Measurements from ENCODE around the gene SOAT2.
"Not testable (repeated sequence)": the region's sequence is repeated elsewhere in the genome, so short reads cannot be mapped to it uniquely, and the experiment has no call there.

SOAT2 gene

GRCh38 chr12:53090554-53090953 is 12.7 kb upstream of the SOAT2 start:
- no peak for DNase-seq

GRCh38 chr12:53091756-53092155 is 11.5 kb upstream of the SOAT2 start:
- DNase-seq = no peak

GRCh38 chr12:53093777-53094393 is 9.4 kb upstream of the SOAT2 start:
- DNase-seq = no peak

GRCh38 chr12:53094394-53094787 is 8.9 kb upstream of the SOAT2 start:
- no peak for DNase-seq

- not testable (repeated sequence) for DNase-seq
These were observed 8.3 kb upstream of the SOAT2 start for GRCh38 chr12:53094796-53095595.

- DNase-seq = not testable (repeated sequence)
These were observed 7.7 kb upstream of the SOAT2 start for GRCh38 chr12:53095596-53095895.

GRCh38 chr12:53096089-53096741 is 7.1 kb upstream of the SOAT2 start:
- no peak for DNase-seq

GRCh38 chr12:53096759-53097158 is 6.5 kb upstream of the SOAT2 start:
- no peak for DNase-seq

GRCh38 chr12:53097207-53097563 is 6.1 kb upstream of the SOAT2 start:
- DNase-seq = no peak

- no peak for DNase-seq
These were observed 5.5 kb upstream of the SOAT2 start, which contains the start of gene IGFBP6 for GRCh38 chr12:53097564-53098353. TSS of gene IGFBP6 (plus strand) at chr12:53097667. CDS start at chr12:53097718, 51 bp downstream.

GRCh38 chr12:53098354-53098981 is 4.8 kb upstream of the SOAT2 start:
- DNase-seq = no peak

GRCh38 chr12:53099071-53099882 is 4.0 kb upstream of the SOAT2 start:
- DNase-seq = no peak

GRCh38 chr12:53100466-53101151 is 2.7 kb upstream of the SOAT2 start:
- no peak for DNase-seq

GRCh38 chr12:53101266-53101665 is 2.0 kb upstream of the SOAT2 start:
- DNase-seq = no peak

GRCh38 chr12:53101931-53102781 is 1.1 kb upstream of the SOAT2 start:
- no peak for DNase-seq

GRCh38 chr12:53103860-53104305 is 597 bp downstream of the SOAT2 start:
- DNase-seq = no peak

GRCh38 chr12:53105256-53105655 is 2.0 kb downstream of the SOAT2 start:
- no peak for DNase-seq

- DNase-seq = no peak
These were observed 2.6 kb downstream of the SOAT2 start for GRCh38 chr12:53105712-53106439.

- no peak for DNase-seq
These were observed 3.8 kb downstream of the SOAT2 start for GRCh38 chr12:53107122-53107521.

- not testable (repeated sequence) for DNase-seq
These were observed 9.1 kb downstream of the SOAT2 start for GRCh38 chr12:53112431-53112830.
